HepG2 (cell line): ENCODE data around the gene CALM1. TPM values are rescaled to one million over a fixed set of nuclear protein-coding genes. Genes with fewer than 3 reads are reported as not detected.
A peak's percentile ranks its signal among the peaks of the same experiment; 100 is the strongest.

Experiments used
- ATAC-seq: fragments of 200-7000 bp; cut with Tn5 transposase; 3 replicates; pipeline ENCODE4 v1.9.1; 2020; ENCODE audit warnings: mild to moderate bottlenecking, moderate library complexity
- BruUV-seq: library from RNA; stranded (reverse); fragments of 400-500 nt; replicated peaks from 2 replicates; lab custom pipeline; 2021; lab: Mats Ljungman, UMichigan
- CTCF ChIA-PET: fragments of 300-600 bp; formaldehyde crosslinking; extraction: SDS; loops from one replicate; lab custom pipeline; 2021; ENCODE audit warnings: low total read pairs, inconsistent platforms, low intra/inter-chr PET ratio; lab: Yijun Ruan, JAX
- POLR2A ChIA-PET: fragments of 350-600 bp; sonication (Branson Sonifier 250); formaldehyde crosslinking; loops from one replicate; lab custom pipeline; 2020; ENCODE audit warnings: antibody characterized with exemption, inconsistent platforms; lab: Yijun Ruan, JAX
- DNase-seq: peaks from one replicate; pipeline ENCODE4 v3.0.0-alpha.2; 2015; ENCODE audit warnings: low spot score
- FAIRE-seq: peaks from 3 replicates; lab custom pipeline; 2011; peaks lifted over from hg19 to GRCh38; lab: Jason Lieb, UNC
- H2AFZ ChIP-seq: one replicate; pipeline ENCODE4 v1.6.1; 2011; ENCODE audit warnings: low read length, inconsistent platforms
- H3K27ac ChIP-seq: fragments of 300-600 bp; 3 replicates; pipeline ENCODE4 v1.8.0; 2011; ENCODE audit warnings: mixed run types, mild to moderate bottlenecking, mixed read lengths, low read length, inconsistent platforms; ENCODE audit not compliant: insufficient read depth; ENCODE audit errors: extremely low read length
- H3K27me3 ChIP-seq, 2 experiments: fragments of 200-600 bp in 1 of 2; 2 replicates in 1 of 2; 3 replicates in 1 of 2; pipeline versions ENCODE4 v1.6.0 to v1.8.0; 2011; ENCODE audit warnings: low read length in 2 of 2, mild to moderate bottlenecking in 2 of 2, moderate library complexity in 2 of 2, inconsistent platforms in 1 of 2; ENCODE audit not compliant: insufficient read depth in 2 of 2, control insufficient read depth in 1 of 2
- H3K36me3 ChIP-seq, 2 experiments: fragments of 200-600 bp in 1 of 2; replicated peaks in 1 of 2; 2 replicates in 1 of 2; 3 replicates in 1 of 2; pipeline versions ENCODE4 v1.5.1 to v1.8.0; 2011; ENCODE audit warnings: low read length in 2 of 2, inconsistent platforms in 1 of 2; ENCODE audit not compliant: insufficient read depth in 2 of 2, control insufficient read depth in 1 of 2
- H3K4me1 ChIP-seq: 2 replicates; pipeline ENCODE4 v1.5.1; 2012; ENCODE audit warnings: low read length, inconsistent platforms; ENCODE audit not compliant: insufficient read depth
- H3K4me2 ChIP-seq: 2 replicates; pipeline ENCODE4 v1.6.0; 2011; ENCODE audit warnings: low read depth, low read length, inconsistent platforms
- H3K4me3 ChIP-seq, 3 experiments: fragments of 200-600 bp in 1 of 3; sonication (generic), shearing (Covaris generic) in 1 of 3; replicated peaks in 1 of 3; 2 replicates each; pipeline ENCODE4 v1.5.1; 2011 to 2016; ENCODE audit warnings: low read length in 3 of 3, inconsistent platforms in 2 of 3, low read depth in 2 of 3, mild to moderate bottlenecking in 2 of 3, control low read depth in 1 of 3, mixed read lengths in 1 of 3; ENCODE audit not compliant: insufficient read depth in 1 of 3
- H3K79me2 ChIP-seq: one replicate; pipeline ENCODE4 v1.6.1; 2011; ENCODE audit warnings: low read length, inconsistent platforms; ENCODE audit not compliant: insufficient read depth
- H3K9ac ChIP-seq: 2 replicates; pipeline ENCODE4 v1.6.0; 2011; ENCODE audit warnings: mild to moderate bottlenecking, low read depth, low read length, inconsistent platforms; ENCODE audit not compliant: insufficient read depth
- H3K9me3 ChIP-seq: 2 replicates; pipeline ENCODE4 v1.5.1; 2012; ENCODE audit warnings: mild to moderate bottlenecking, low read length
- H4K20me1 ChIP-seq: 2 replicates; pipeline ENCODE4 v1.6.0; 2011; ENCODE audit warnings: inconsistent platforms, mild to moderate bottlenecking, low read length, moderate library complexity; ENCODE audit not compliant: insufficient read depth
- BATF2 ChIP-seq: sonication (generic); formaldehyde crosslinking; IDR thresholded peaks from 2 replicates; pipeline ENCODE4 v1.8.0; 2022; ENCODE audit warnings: mild to moderate bottlenecking, missing genetic modification reagents, moderate library complexity
- HMG20B ChIP-seq: conservative IDR thresholded peaks from 2 replicates; pipeline ENCODE4 v1.6.1; 2016; ENCODE audit warnings: missing genetic modification reagents, missing compliant biosample characterization
- KAT8 ChIP-seq: IDR thresholded peaks from 2 replicates; pipeline ENCODE4 v1.6.1; 2016; ENCODE audit warnings: missing genetic modification reagents, missing compliant biosample characterization
- MAFG ChIP-seq: sonication (generic); formaldehyde crosslinking; IDR thresholded peaks from 2 replicates; pipeline ENCODE4 v1.5.1; 2020; ENCODE audit warnings: mild to moderate bottlenecking, missing genetic modification reagents
- NBN ChIP-seq: fragments of 450-650 bp; conservative IDR thresholded peaks from 2 replicates; pipeline ENCODE4 v1.6.1; 2017
- SALL1 ChIP-seq: sonication (generic); formaldehyde crosslinking; IDR thresholded peaks from 2 replicates; pipeline ENCODE4 v1.8.0; 2022; ENCODE audit warnings: mild to moderate bottlenecking, missing genetic modification reagents
- SP1 ChIP-seq, 2 experiments: fragments of 450-650 bp in 1 of 2; sonication (generic) in 1 of 2; formaldehyde crosslinking in 1 of 2; IDR thresholded peaks; 2 replicates each; pipeline versions ENCODE4 v1.4.0 to v1.6.1; 2016 to 2020; ENCODE audit warnings: missing genetic modification reagents in 1 of 2
- ZBTB33 ChIP-seq: sonication (generic); formaldehyde crosslinking; IDR thresholded peaks from 2 replicates; pipeline ENCODE4 v1.4.0; 2020; ENCODE audit warnings: missing genetic modification reagents
- ZNF546 ChIP-seq: sonication (generic); formaldehyde crosslinking; conservative IDR thresholded peaks from 2 replicates; pipeline ENCODE4 v1.8.1; 2023; ENCODE audit warnings: mild to moderate bottlenecking, missing genetic modification reagents
- ZNF563 ChIP-seq: sonication (generic); formaldehyde crosslinking; IDR thresholded peaks from 2 replicates; pipeline ENCODE4 v1.8.0; 2022; ENCODE audit warnings: mild to moderate bottlenecking, moderate library complexity, missing genetic modification reagents
- ZNF572 ChIP-seq: sonication (generic); formaldehyde crosslinking; IDR thresholded peaks from 2 replicates; pipeline ENCODE4 v1.5.1; 2020; ENCODE audit warnings: mild to moderate bottlenecking, missing genetic modification reagents
- ZNF709 ChIP-seq: sonication (generic); formaldehyde crosslinking; IDR thresholded peaks from 2 replicates; pipeline ENCODE4 v1.5.0; 2020; ENCODE audit warnings: mild to moderate bottlenecking, missing genetic modification reagents
- WGBS: methylation state at CpG from one replicate; pipeline ENCODE4 v1.1.6; 2017; ENCODE audit warnings: low lambda C conversion rate; 5-methylcytosine and 5-hydroxymethylcytosine counted together
- in situ Hi-C: cut with HindIII; loops from 2 replicates; pipeline ENCODE4 v1.10.0; 2017; ENCODE audit warnings: low pct_unique_long_range_greater_than_20kb; ENCODE audit not compliant: extremely low pct_ligation_motif_present
- intact Hi-C: fragments of 100-400 bp; cut with micrococcal nuclease; formaldehyde crosslinking; loops from one replicate; pipeline ENCODE4 v1.10.0; 2022; ENCODE audit not compliant: unreplicated experiment
- polyA plus RNA-seq, 8 experiments: library from polyadenylated mRNA; depleted of rRNA in 3 of 8; stranded (reverse) in 7 of 8; unstranded in 1 of 8; fragments of >200 nt; fragmentation: Illumina TruSeq in 4 of 8; extraction: Trizol in 4 of 8; gene quantifications; 2 replicates each; pipeline versions ENCODE4 v1.2.1 to v1.2.3, GENCODE V29; 2011 to 2016; ENCODE audit warnings: low read depth in 4 of 8, missing spikeins in 1 of 8, mixed read lengths in 1 of 8; ENCODE audit not compliant: insufficient read depth in 1 of 8
- total RNA-seq, 5 experiments: library from RNA; depleted of rRNA; stranded (reverse); fragments of >200 nt; fragmentation: Illumina TruSeq; extraction: Trizol; gene quantifications; 2 replicates each; pipeline ENCODE4 v1.2.3, GENCODE V29; 2016; ENCODE audit warnings: low read depth in 1 of 5
- TF ChIP-seq, protein P1 (sequence below): sonication (generic); formaldehyde crosslinking; IDR thresholded peaks from 2 replicates; pipeline ENCODE4 v1.5.0; 2020; ENCODE audit warnings: mild to moderate bottlenecking, missing genetic modification reagents

CALM1 gene
- total and polyA plus RNA-seq, 2 of the 13 experiments (the other 11 are each of a cell fraction or from before 2014, with no cell fraction given), result 110 to 238 TPM

GRCh38 chr14:90455100-90455571 is 58.3 kb downstream of the CALM1 start:
- ChIA-PET POLR2A (no interaction called here), CTCF (no interaction called here)
- no peak overlapping the region for H2AFZ ChIP-seq
- H3K79me2 ChIP-seq, result no peaks in the 10 kb centered on the region
- peaks cover 0 to 15% of the 10 kb centered on the region in 2 experiments; a peak in 3 of 5 replicates for H3K27me3 ChIP-seq
- no peak overlapping the region for H3K4me3 ChIP-seq
- no TSS peak for BruUV-seq
- H3K9ac ChIP-seq, result no peak overlapping the region
- DNase-seq (no peak), FAIRE-seq (no peak), ATAC-seq (no peak; the same call in 2 of the 3 replicates)
- 47% methylated on average over 16 of the region's 21 CpGs for WGBS
- no peaks in the 10 kb centered on the region for H3K9me3 ChIP-seq
- H3K27ac ChIP-seq, result no peak overlapping the region
- intact Hi-C loops, result no loop called here
- no peaks in the 10 kb centered on the region for H4K20me1 ChIP-seq
- no peaks in the 10 kb centered on the region for H3K36me3 ChIP-seq
- in situ Hi-C loops, result no loop called here
- TF ChIP-seq ZBTB33, result peak; percentile 36; the same call in 1 of the 2 replicates
- TF ChIP-seq ZNF546 (CRISPR knock-in tag), result no peak
- no peak for TF ChIP-seq SALL1 (CRISPR knock-in tag)
- 0 out of 2 replicates have a peak, but pooled peaks cover 5% of the 10 kb centered on the region for H3K4me1 ChIP-seq
- H3K4me2 ChIP-seq, result no peak overlapping the region

DNA sequence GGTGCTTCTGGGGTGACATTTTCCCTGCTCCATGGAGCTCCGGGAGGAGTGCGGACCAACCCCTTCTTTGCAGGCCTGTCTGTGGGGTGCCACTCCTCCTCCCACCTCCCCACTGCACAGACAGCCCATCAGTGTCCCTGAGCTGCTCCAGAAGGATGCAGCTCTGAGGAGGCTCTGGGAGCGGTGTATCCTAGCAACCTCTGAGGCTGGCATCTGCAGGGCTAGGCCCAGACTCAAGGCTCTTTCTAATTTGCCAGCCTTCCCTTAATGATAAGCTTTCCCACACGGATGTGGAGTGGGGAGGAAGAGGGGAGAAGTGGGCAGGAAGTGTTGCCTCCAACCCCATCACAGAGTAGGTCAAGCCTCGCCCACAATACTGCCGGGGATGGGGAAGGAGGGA is 59.7 kb downstream of the CALM1 start:
- Histone ChIP-seq H2AFZ (no peak overlapping the region), H3K9me3 (no peaks in the 10 kb centered on the region)
- TF ChIP-seq ZNF563 (CRISPR knock-in tag), result no peak
- no peak for TF ChIP-seq BATF2 (CRISPR knock-in tag)
- no peak for TF ChIP-seq KAT8 (CRISPR knock-in tag)
- TF ChIP-seq, protein P1, sequence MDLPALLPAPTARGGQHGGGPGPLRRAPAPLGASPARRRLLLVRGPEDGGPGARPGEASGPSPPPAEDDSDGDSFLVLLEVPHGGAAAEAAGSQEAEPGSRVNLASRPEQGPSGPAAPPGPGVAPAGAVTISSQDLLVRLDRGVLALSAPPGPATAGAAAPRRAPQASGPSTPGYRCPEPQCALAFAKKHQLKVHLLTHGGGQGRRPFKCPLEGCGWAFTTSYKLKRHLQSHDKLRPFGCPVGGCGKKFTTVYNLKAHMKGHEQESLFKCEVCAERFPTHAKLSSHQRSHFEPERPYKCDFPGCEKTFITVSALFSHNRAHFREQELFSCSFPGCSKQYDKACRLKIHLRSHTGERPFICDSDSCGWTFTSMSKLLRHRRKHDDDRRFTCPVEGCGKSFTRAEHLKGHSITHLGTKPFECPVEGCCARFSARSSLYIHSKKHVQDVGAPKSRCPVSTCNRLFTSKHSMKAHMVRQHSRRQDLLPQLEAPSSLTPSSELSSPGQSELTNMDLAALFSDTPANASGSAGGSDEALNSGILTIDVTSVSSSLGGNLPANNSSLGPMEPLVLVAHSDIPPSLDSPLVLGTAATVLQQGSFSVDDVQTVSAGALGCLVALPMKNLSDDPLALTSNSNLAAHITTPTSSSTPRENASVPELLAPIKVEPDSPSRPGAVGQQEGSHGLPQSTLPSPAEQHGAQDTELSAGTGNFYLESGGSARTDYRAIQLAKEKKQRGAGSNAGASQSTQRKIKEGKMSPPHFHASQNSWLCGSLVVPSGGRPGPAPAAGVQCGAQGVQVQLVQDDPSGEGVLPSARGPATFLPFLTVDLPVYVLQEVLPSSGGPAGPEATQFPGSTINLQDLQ (CRISPR knock-in tag), result no peak
- TF ChIP-seq ZNF572 (CRISPR knock-in tag), result no peak
- TF ChIP-seq MAFG (CRISPR knock-in tag), result no peak
- TF ChIP-seq NBN, result no peak
- TF ChIP-seq SP1 (IDR thresholded peaks at IDR 0.05), result no peak
- TF ChIP-seq SP1 (CRISPR knock-in tag; IDR thresholded peaks at IDR 0.05), result no peak
- TF ChIP-seq HMG20B (CRISPR knock-in tag), result no peak
- no peak for TF ChIP-seq ZNF709 (CRISPR knock-in tag)
- TF ChIP-seq, all 625 proteins: peak for 0
- 31% methylated on average over 4 of the region's 6 CpGs for WGBS
- no peak overlapping the region for H3K27ac ChIP-seq
- in situ Hi-C loops, result no loop called here
- no TSS peak for BruUV-seq
- DNase-seq (no peak), FAIRE-seq (no peak), ATAC-seq (no peak)
- no peaks in the 10 kb centered on the region for H4K20me1 ChIP-seq
- no peak overlapping the region for H3K4me2 ChIP-seq
- intact Hi-C loops, result no loop called here
- H3K9ac ChIP-seq, result no peak overlapping the region
- no peaks in the 10 kb centered on the region for H3K79me2 ChIP-seq
- no peaks in the 10 kb centered on the region for H3K36me3 ChIP-seq
- H3K27me3 ChIP-seq, result peaks cover 0 to 15% of the 10 kb centered on the region in 2 experiments; a peak in 3 of 5 replicates
- POLR2A ChIA-PET, result no interaction called here
- no peak overlapping the region for H3K4me3 ChIP-seq
- CTCF ChIA-PET, result no interaction called here
- H3K4me1 ChIP-seq, result 0 out of 2 replicates have a peak, but pooled peaks cover 5% of the 10 kb centered on the region
